Neural cell (in vitro differentiated cells): Measurements from ENCODE around the gene OFD1. TPM values are rescaled to one million over a fixed set of nuclear protein-coding genes. Genes with fewer than 3 reads are reported as not detected.

Experiments used
- H2AFZ ChIP-seq: fragments of 200-600, 300-800 bp; sonication (generic), shearing (Covaris generic); 2 replicates; pipeline ENCODE4 v1.6.0; 2014; ENCODE audit warnings: low read depth, mild to moderate bottlenecking, antibody characterized with exemption, low read length, moderate library complexity
- H3F3A ChIP-seq: fragments of 200-600 bp; shearing (Covaris generic); 2 replicates; pipeline ENCODE4 v1.6.1; 2016; ENCODE audit warnings: mild to moderate bottlenecking, moderate library complexity, mixed read lengths, antibody characterized with exemption, low read length; ENCODE audit not compliant: insufficient read depth, poor library complexity, severe bottlenecking
- H3K27ac ChIP-seq: fragments of 200-600, 300-800 bp; sonication (generic), shearing (Covaris generic); 2 replicates; pipeline ENCODE4 v1.5.1; 2014; ENCODE audit warnings: mild to moderate bottlenecking, low read length, moderate library complexity
- H3K27me3 ChIP-seq: fragments of 300-800, 200-600 bp; sonication (generic), shearing (Covaris generic); 2 replicates; pipeline ENCODE4 v1.6.0; 2014; ENCODE audit warnings: mild to moderate bottlenecking, low read depth, low read length, moderate library complexity; ENCODE audit not compliant: insufficient read depth
- H3K36me3 ChIP-seq: fragments of 300-800, 200-600 bp; sonication (generic), shearing (Covaris generic); 2 replicates; pipeline ENCODE4 v1.5.1; 2014; ENCODE audit warnings: mild to moderate bottlenecking, antibody characterized with exemption, low read length, moderate library complexity; ENCODE audit not compliant: insufficient read depth
- H3K4me2 ChIP-seq: fragments of 300-800, 200-600 bp; sonication (generic), shearing (Covaris generic); 2 replicates; pipeline ENCODE4 v1.6.0; 2014; ENCODE audit warnings: mild to moderate bottlenecking, low read length
- H3K4me3 ChIP-seq: fragments of 300-800, 200-600 bp; sonication (generic), shearing (Covaris generic); 2 replicates; pipeline ENCODE4 v1.5.1; 2014; ENCODE audit warnings: mild to moderate bottlenecking, low read length, moderate library complexity
- H3K79me2 ChIP-seq: fragments of 200-600 bp; shearing (Covaris generic); replicated peaks from 2 replicates; pipeline ENCODE4 v1.6.0; 2014; ENCODE audit warnings: mild to moderate bottlenecking, low read length, moderate library complexity; ENCODE audit not compliant: insufficient read depth
- H3K9ac ChIP-seq: fragments of 300-800, 200-600 bp; sonication (generic), shearing (Covaris generic); 2 replicates; pipeline ENCODE4 v1.6.1; 2016; ENCODE audit warnings: mild to moderate bottlenecking, low read length, mixed read lengths
- H3K9me2 ChIP-seq: fragments of 200-600 bp; shearing (Covaris generic); 2 replicates; pipeline ENCODE4 v1.6.1; 2016; ENCODE audit warnings: mild to moderate bottlenecking, low read length, mixed read lengths; ENCODE audit not compliant: insufficient read depth
- H3K9me3 ChIP-seq: fragments of 200-600, 300-800 bp; sonication (generic), shearing (Covaris generic); 2 replicates; pipeline ENCODE4 v1.6.1; 2016; ENCODE audit warnings: mild to moderate bottlenecking, mixed run types, low read length, moderate library complexity, mixed read lengths
- H4K20me1 ChIP-seq: fragments of 200-600 bp; shearing (Covaris generic); 2 replicates; pipeline ENCODE4 v1.6.1; 2016; ENCODE audit warnings: mild to moderate bottlenecking, mixed run types; ENCODE audit not compliant: insufficient read depth
- CTCF ChIP-seq: fragments of 450-650 bp; IDR thresholded peaks from 2 replicates; pipeline ENCODE4 v1.5.1; 2014; ENCODE audit warnings: antibody characterized with exemption, mild to moderate bottlenecking, moderate library complexity; ENCODE audit not compliant: poor library complexity, severe bottlenecking
- EP300 ChIP-seq: fragments of 450-650 bp; conservative IDR thresholded peaks from 2 replicates; pipeline ENCODE4 v1.6.1; 2014; ENCODE audit warnings: antibody characterized with exemption, mild to moderate bottlenecking, moderate library complexity; ENCODE audit not compliant: poor library complexity, severe bottlenecking
- EZH2 ChIP-seq: fragments of 200-600, 300-800 bp; shearing (Covaris generic), sonication (generic); IDR thresholded peaks from 2 replicates; pipeline ENCODE4 v1.6.1; 2014; ENCODE audit warnings: antibody characterized with exemption, low read length, borderline replicate concordance, mild to moderate bottlenecking; ENCODE audit not compliant: insufficient read depth, poor library complexity, severe bottlenecking
- MXI1 ChIP-seq: fragments of 450-650 bp; conservative IDR thresholded peaks from 2 replicates; pipeline ENCODE4 v1.6.1; 2014; ENCODE audit warnings: antibody characterized with exemption, mild to moderate bottlenecking; ENCODE audit not compliant: poor library complexity, severe bottlenecking
- POLR2AphosphoS5 ChIP-seq: IDR thresholded peaks from 2 replicates; pipeline ENCODE4 v1.6.1; 2012
- RAD21 ChIP-seq: fragments of 450-650 bp; conservative IDR thresholded peaks from 2 replicates; pipeline ENCODE4 v1.6.1; 2014; ENCODE audit warnings: antibody characterized with exemption, mild to moderate bottlenecking, moderate library complexity
- REST ChIP-seq: IDR thresholded peaks from 2 replicates; pipeline ENCODE4 v1.6.1; 2012; ENCODE audit warnings: borderline replicate concordance
- SMC3 ChIP-seq: fragments of 450-650 bp; conservative IDR thresholded peaks from 2 replicates; pipeline ENCODE4 v1.6.1; 2014; ENCODE audit warnings: antibody characterized with exemption, mild to moderate bottlenecking, moderate library complexity; ENCODE audit not compliant: poor library complexity
- TAF1 ChIP-seq: IDR thresholded peaks from 2 replicates; pipeline ENCODE4 v1.6.1; 2012; ENCODE audit warnings: low read depth
- polyA plus RNA-seq: library from polyadenylated mRNA; depleted of rRNA; stranded (reverse); fragments of >200 nt; gene quantifications from 2 replicates; pipeline ENCODE4 v1.2.3, GENCODE V29; 2014

Gene OFD1
- polyA plus RNA-seq, 1 donor from 2014 or later: 35.1 TPM

- TF ChIP-seq REST (no peak), EZH2 (no peak), SMC3 (no peak), EP300 (no peak), TAF1 (no peak), CTCF (no peak), POLR2AphosphoS5 (no peak), RAD21 (no peak), MXI1 (no peak)
- H3K27ac ChIP-seq: no peak overlapping the region
- H3K4me2 ChIP-seq: no peak overlapping the region
- H3K4me3 ChIP-seq: no peak overlapping the region
- no peaks in the 10 kb centered on the region for H3K36me3 ChIP-seq
- H3F3A ChIP-seq: no peaks in the 10 kb centered on the region
- no peak overlapping the region for H2AFZ ChIP-seq
- H3K9me2 ChIP-seq: no peaks in the 10 kb centered on the region
- no peaks in the 10 kb centered on the region for H3K27me3 ChIP-seq
- H3K9me3 ChIP-seq: no peaks in the 10 kb centered on the region
- H3K9ac ChIP-seq: no peak overlapping the region
- H3K79me2 ChIP-seq: no peaks in the 10 kb centered on the region
- H4K20me1 ChIP-seq: no peaks in the 10 kb centered on the region
These were observed 20.2 kb downstream of the OFD1 start for GRCh38 chrX:13754765-13755164.

- Histone ChIP-seq H4K20me1 (no peaks in the 10 kb centered on the region), H3K79me2 (no peaks in the 10 kb centered on the region), H3K27ac (no peak overlapping the region), H3K9me3 (no peaks in the 10 kb centered on the region), H3F3A (no peaks in the 10 kb centered on the region), H2AFZ (no peak overlapping the region), H3K9me2 (no peaks in the 10 kb centered on the region), H3K27me3 (no peaks in the 10 kb centered on the region), H3K4me3 (no peak overlapping the region), H3K4me2 (no peak overlapping the region), H3K9ac (no peak overlapping the region), H3K36me3 (no peaks in the 10 kb centered on the region)
- no peak for TF ChIP-seq MXI1
- TF ChIP-seq CTCF: no peak
- TF ChIP-seq EP300: no peak
- TF ChIP-seq EZH2: no peak
- no peak for TF ChIP-seq REST
- no peak for TF ChIP-seq POLR2AphosphoS5
- no peak for TF ChIP-seq SMC3
- no peak for TF ChIP-seq TAF1
- TF ChIP-seq RAD21: no peak
These were observed 20.7 kb downstream of the OFD1 start for GRCh38 chrX:13755254-13755653.
